ENCODE data around the gene PCK2. TPM values are rescaled to one million over a fixed set of nuclear protein-coding genes. Genes with fewer than 3 reads are reported as not detected.

The PCK2 gene
- total and polyA plus RNA-seq, 2 experiments from 2014 or later = 68.7 to 88.8 TPM

GRCh38 chr14:24095271-24096068, 1.4 kb downstream of the PCK2 start:
- no peaks in the 10 kb centered on the region for H3K9me3 ChIP-seq (ENCODE audit: low read depth)
- TF ChIP-seq CTCF (IDR thresholded peaks at IDR 0.05; ENCODE audit: poor library complexity) = no peak
- TF ChIP-seq EZH2phosphoT487 (IDR thresholded peaks at IDR 0.05; ENCODE audit: low read depth, severe bottlenecking, unreplicated experiment) = no peak
- no peak for TF ChIP-seq EZH2 (IDR thresholded peaks at IDR 0.05; ENCODE audit: borderline replicate concordance)
- 31% methylated on average over 12 of the region's 12 CpGs for WGBS (ENCODE audit: low lambda C conversion rate, missing lambda C conversion rate)
- H3K27ac ChIP-seq = peak overlapping the region; percentile 95
- H3K27me3 ChIP-seq = no peaks in the 10 kb centered on the region
- peak; percentile 83 for DNase-seq (ENCODE audit: low spot score)
- H3K4me2 ChIP-seq = peak overlapping the region; percentile 84
- no peaks in the 10 kb centered on the region for H4K20me1 ChIP-seq (ENCODE audit: insufficient read depth, poor library complexity, severe bottlenecking)
- H3K36me3 ChIP-seq (replicated peaks; ENCODE audit: insufficient read depth, low read depth) = no peaks in the 10 kb centered on the region
- peak overlapping the region; percentile 84 for H3K4me3 ChIP-seq
- peaks cover 27% of the 10 kb centered on the region for H3K79me2 ChIP-seq
- peak overlapping the region; percentile 73 for H2AFZ ChIP-seq
- no peaks in the 10 kb centered on the region for H3K9me2 ChIP-seq (replicated peaks; ENCODE audit: insufficient read depth)
- H3K4me1 ChIP-seq (ENCODE audit: insufficient read depth) = peaks cover 12% of the 10 kb centered on the region

GRCh38 chr14:24096545-24097181, 2.6 kb downstream of the PCK2 start:
- no peaks in the 10 kb centered on the region for H3K27me3 ChIP-seq
- no peaks in the 10 kb centered on the region for H4K20me1 ChIP-seq (ENCODE audit: insufficient read depth, poor library complexity, severe bottlenecking)
- TF ChIP-seq EZH2 (IDR thresholded peaks at IDR 0.05; ENCODE audit: borderline replicate concordance) (no peak), EZH2phosphoT487 (IDR thresholded peaks at IDR 0.05; ENCODE audit: low read depth, severe bottlenecking, unreplicated experiment) (no peak), CTCF (IDR thresholded peaks at IDR 0.05; ENCODE audit: poor library complexity) (no peak)
- H3K9me3 ChIP-seq (ENCODE audit: low read depth) = no peaks in the 10 kb centered on the region
- H3K9me2 ChIP-seq (replicated peaks; ENCODE audit: insufficient read depth) = no peaks in the 10 kb centered on the region
- 98% methylated on average over 8 of the region's 8 CpGs for WGBS (ENCODE audit: low lambda C conversion rate, missing lambda C conversion rate)
- H3K4me3 ChIP-seq = no peak overlapping the region
- peaks cover 27% of the 10 kb centered on the region for H3K79me2 ChIP-seq
- H3K4me1 ChIP-seq (ENCODE audit: insufficient read depth) = peaks cover 12% of the 10 kb centered on the region
- no peak overlapping the region for H3K4me2 ChIP-seq
- no peaks in the 10 kb centered on the region for H3K36me3 ChIP-seq (replicated peaks; ENCODE audit: insufficient read depth, low read depth)
- no peak overlapping the region for H3K27ac ChIP-seq
- no peak for DNase-seq (ENCODE audit: low spot score)
- H2AFZ ChIP-seq = no peak overlapping the region

- no peaks in the 10 kb centered on the region for H3K36me3 ChIP-seq (replicated peaks; ENCODE audit: insufficient read depth, low read depth)
- no peaks in the 10 kb centered on the region for H4K20me1 ChIP-seq (ENCODE audit: insufficient read depth, poor library complexity, severe bottlenecking)
- H3K79me2 ChIP-seq = peaks cover 27% of the 10 kb centered on the region
- H3K27ac ChIP-seq = no peak overlapping the region
- H3K4me2 ChIP-seq = no peak overlapping the region
- H3K4me3 ChIP-seq = no peak overlapping the region
- no peak overlapping the region for H2AFZ ChIP-seq
- H3K9me2 ChIP-seq (replicated peaks; ENCODE audit: insufficient read depth) = no peaks in the 10 kb centered on the region
- no peaks in the 10 kb centered on the region for H3K27me3 ChIP-seq
- peaks cover 8% of the 10 kb centered on the region for H3K4me1 ChIP-seq (ENCODE audit: insufficient read depth)
- no peak for TF ChIP-seq CTCF (IDR thresholded peaks at IDR 0.05; ENCODE audit: poor library complexity)
- no peak for TF ChIP-seq EZH2 (IDR thresholded peaks at IDR 0.05; ENCODE audit: borderline replicate concordance)
- TF ChIP-seq EZH2phosphoT487 (IDR thresholded peaks at IDR 0.05; ENCODE audit: low read depth, severe bottlenecking, unreplicated experiment) = no peak
- 98% methylated on average over 15 of the region's 16 CpGs for WGBS (ENCODE audit: low lambda C conversion rate, missing lambda C conversion rate)
- DNase-seq (ENCODE audit: low spot score) = no peak
- no peaks in the 10 kb centered on the region for H3K9me3 ChIP-seq (ENCODE audit: low read depth)
Observed at GRCh38 chr14:24098229-24098926, 4.3 kb downstream of the PCK2 start.
